ENCODE data around the gene FBXW11.

DNA sequence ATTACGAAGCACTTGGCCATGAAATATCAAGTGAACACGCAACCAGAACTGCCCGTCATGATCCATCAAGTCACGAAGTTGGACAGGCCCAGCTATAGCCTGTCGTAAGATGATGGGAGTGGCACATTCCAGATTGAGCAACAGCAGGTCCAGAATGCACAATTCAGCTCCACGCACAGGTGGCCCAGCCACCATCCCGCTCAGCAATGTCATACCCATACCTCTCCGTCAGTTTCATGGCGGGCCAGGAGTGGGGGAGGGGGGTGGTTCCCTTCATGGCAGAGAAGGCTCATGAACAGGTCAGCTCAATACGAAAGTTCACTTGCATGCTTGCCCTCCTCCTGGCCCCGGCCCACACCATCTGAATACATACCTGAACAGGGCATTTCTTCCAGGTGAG, 185.9 kb downstream of the FBXW11 start:
- TF ChIP-seq, protein P1, sequence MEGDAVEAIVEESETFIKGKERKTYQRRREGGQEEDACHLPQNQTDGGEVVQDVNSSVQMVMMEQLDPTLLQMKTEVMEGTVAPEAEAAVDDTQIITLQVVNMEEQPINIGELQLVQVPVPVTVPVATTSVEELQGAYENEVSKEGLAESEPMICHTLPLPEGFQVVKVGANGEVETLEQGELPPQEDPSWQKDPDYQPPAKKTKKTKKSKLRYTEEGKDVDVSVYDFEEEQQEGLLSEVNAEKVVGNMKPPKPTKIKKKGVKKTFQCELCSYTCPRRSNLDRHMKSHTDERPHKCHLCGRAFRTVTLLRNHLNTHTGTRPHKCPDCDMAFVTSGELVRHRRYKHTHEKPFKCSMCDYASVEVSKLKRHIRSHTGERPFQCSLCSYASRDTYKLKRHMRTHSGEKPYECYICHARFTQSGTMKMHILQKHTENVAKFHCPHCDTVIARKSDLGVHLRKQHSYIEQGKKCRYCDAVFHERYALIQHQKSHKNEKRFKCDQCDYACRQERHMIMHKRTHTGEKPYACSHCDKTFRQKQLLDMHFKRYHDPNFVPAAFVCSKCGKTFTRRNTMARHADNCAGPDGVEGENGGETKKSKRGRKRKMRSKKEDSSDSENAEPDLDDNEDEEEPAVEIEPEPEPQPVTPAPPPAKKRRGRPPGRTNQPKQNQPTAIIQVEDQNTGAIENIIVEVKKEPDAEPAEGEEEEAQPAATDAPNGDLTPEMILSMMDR (IDR thresholded peaks at IDR 0.05) = no peak
- no peak for TF ChIP-seq POLR2A (IDR thresholded peaks at IDR 0.05)
- TF ChIP-seq POLR2AphosphoS5 (IDR thresholded peaks at IDR 0.05) = no peak
